Lung (tissue), 16 donors: ENCODE data around the gene KCTD18. TPM values are rescaled to one million over a fixed set of nuclear protein-coding genes. Genes with fewer than 3 reads are reported as not detected.
A peak's percentile ranks its signal among the peaks of the same experiment; 100 is the strongest.

ENCODE experiments used
- ATAC-seq: fragments of 200-7000 bp; cut with Tn5 transposase; one replicate; pipeline ENCODE4 v1.9.1; 2020; ENCODE audit warnings: moderate number of reproducible peaks; ENCODE audit not compliant: insufficient read depth, low FRiP score
- DNase-seq, 3 donors: peaks; one replicate each; pipeline ENCODE4 v3.0.0-alpha.2; 2013 to 2017
- H3K27ac ChIP-seq, 2 donors: one replicate each; pipeline ENCODE4 v1.5.1; 2013; ENCODE audit warnings: mild to moderate bottlenecking in 2 of 2, moderate library complexity in 2 of 2, control low read depth in 1 of 2, inconsistent platforms in 1 of 2, low read depth in 1 of 2, low read length in 1 of 2
- H3K27me3 ChIP-seq, 3 donors: one replicate each; pipeline ENCODE4 v1.5.1; 2013; ENCODE audit warnings: low read length in 2 of 3; ENCODE audit not compliant: control insufficient read depth in 3 of 3, insufficient read depth in 3 of 3
- H3K36me3 ChIP-seq, 4 donors: one replicate each; pipeline ENCODE4 v1.5.1; 2013; ENCODE audit warnings: low read length in 4 of 4, mild to moderate bottlenecking in 1 of 4, moderate library complexity in 1 of 4; ENCODE audit not compliant: control insufficient read depth in 4 of 4, insufficient read depth in 4 of 4
- H3K4me1 ChIP-seq, 5 donors: one replicate each; pipeline ENCODE4 v1.5.1; 2013; ENCODE audit warnings: low read length in 5 of 5, mild to moderate bottlenecking in 2 of 5, moderate library complexity in 1 of 5; ENCODE audit not compliant: control insufficient read depth in 5 of 5, insufficient read depth in 5 of 5
- H3K4me3 ChIP-seq: one replicate; pipeline ENCODE4 v1.5.1; 2013; ENCODE audit warnings: mild to moderate bottlenecking, control low read depth, moderate library complexity
- H3K9ac ChIP-seq, 2 donors: one replicate each; pipeline ENCODE4 v1.5.1; 2013; ENCODE audit warnings: low read length in 2 of 2, control low read depth in 1 of 2; ENCODE audit not compliant: insufficient read depth in 1 of 2
- H3K9me3 ChIP-seq, 4 donors: one replicate each; pipeline ENCODE4 v1.5.1; 2013; ENCODE audit warnings: low read length in 3 of 4, mild to moderate bottlenecking in 1 of 4, moderate library complexity in 1 of 4; ENCODE audit not compliant: control insufficient read depth in 4 of 4, insufficient read depth in 3 of 4
- CTCF ChIP-seq: IDR thresholded peaks from 2 replicates; pipeline ENCODE4 v1.5.1; 2012; ENCODE audit warnings: mild to moderate bottlenecking; ENCODE audit errors: control extremely low read depth, extremely low read depth
- WGBS, 2 donors: extraction: QIAGEN DNeasy Blood & Tissue Kit; methylation state at CpG; one replicate each; pipeline ENCODE4 v1.1.7; 2013; 5-methylcytosine and 5-hydroxymethylcytosine counted together
- long read RNA-seq, 5 donors: transcript quantifications; one replicate each; lab custom pipeline, GENCODE V29; 2026
- polyA plus RNA-seq, 2 donors: library from polyadenylated mRNA; stranded (reverse); fragments of 200-250 nt; gene quantifications; one replicate each; pipeline ENCODE4 v1.2.1, GENCODE V29; 2013
- total RNA-seq, 2 donors: library from RNA; depleted of rRNA in 1 of 2; stranded (reverse); fragments of >200 nt in 1 of 2; gene quantifications; one replicate each; pipeline ENCODE4 v1.2.1, GENCODE V29; 2014 to 2021
- donor health status: control.
- donor health status: control.
- donor health status: Bipolar disorder and iron deficiency.
- donor health status: healthy.
- donor health status: DM: yes; HTN: yes; CAD: no.

Gene KCTD18
- 10 to 100 TPM; 14.1 to 21.6 TPM for total RNA-seq
- polyA plus RNA-seq, result 10 to 100 TPM in 1 of 2 donors, 1 to 10 TPM in 1; 6.8 to 10.2 TPM
- long read RNA-seq, donor 1, partial matches to known transcripts, result 0 of 6 reads
- long read RNA-seq, donor 1, other reads (novel, unspliced or antisense), result 0 of 6 reads
- long read RNA-seq, donor 2, partial matches to known transcripts, result 0 of 2 reads
- long read RNA-seq, donor 2, other reads (novel, unspliced or antisense), result 0 of 2 reads
- long read RNA-seq, donor 3, partial matches to known transcripts, result 0 of 3 reads
- long read RNA-seq, donor 3, other reads (novel, unspliced or antisense), result 0 of 3 reads
- long read RNA-seq, donor 4, partial matches to known transcripts, result 0 of 1 reads
- long read RNA-seq, donor 4, other reads (novel, unspliced or antisense), result 0 of 1 reads
- long read RNA-seq, donor 5, partial matches to known transcripts, result 0 of 2 reads
- long read RNA-seq, donor 5, other reads (novel, unspliced or antisense), result 0 of 2 reads

- WGBS, 2 donors, result 0% methylated on average over 50 to 78 of the region's 78 CpGs
- TF ChIP-seq CTCF, result peak; percentile 83
- H3K4me3 ChIP-seq, result peak within 1 kb of the TSS; percentile 72
These were observed at the start of gene KCTD18 for GRCh38 chr2:200509612-200510433. Gene KCTD18 (minus strand): TSS chr2:200510068. CDS start chr2:200507016, 3,052 bp downstream.

GRCh38 chr2:200540793-200541192 lies 30.9 kb upstream of the KCTD18 start:
- ATAC-seq, result no peak
- H3K9ac ChIP-seq, result no peak overlapping the region
- no peaks in the 10 kb centered on the region for H3K4me1 ChIP-seq
- H3K4me3 ChIP-seq, result no peak overlapping the region
- no peak overlapping the region for H3K27ac ChIP-seq
- H3K27me3 ChIP-seq, result no peaks in the 10 kb centered on the region
- no peak for DNase-seq
- TF ChIP-seq CTCF, result no peak
- H3K36me3 ChIP-seq, result peaks cover 0 to 16% (median 4%) of the 10 kb centered on the region in 4 donors
- peaks cover 0 to 2% (median 0%) of the 10 kb centered on the region in 4 donors for H3K9me3 ChIP-seq

More at GRCh38 chr2:200509612-200510433, at the start of gene KCTD18:
- Histone ChIP-seq H3K27me3 (peaks cover 3 to 7% (median 6%) of the 10 kb centered on the region in 3 donors), H3K9ac (peak within 1 kb of the TSS; percentile 83 to 86), H3K9me3 (no peaks in the 10 kb centered on the region), H3K27ac (peak within 1 kb of the TSS; percentile 87 to 89), H3K36me3 (peaks cover 0 to 7% (median 3%) of the 10 kb centered on the region in 4 donors), H3K4me1 (peaks cover 0 to 16% (median 4%) of the 10 kb centered on the region in 5 donors)
- peak; percentile 96 for ATAC-seq
- DNase-seq, result peak; percentile 86 to 93 (median 92)

GRCh38 chr2:200538139-200538538 lies 28.3 kb upstream of the KCTD18 start:
- Histone ChIP-seq H3K4me1 (no peaks in the 10 kb centered on the region), H3K9ac (no peak overlapping the region), H3K9me3 (peaks cover 0 to 2% (median 0%) of the 10 kb centered on the region in 4 donors), H3K36me3 (peaks cover 0 to 13% (median 5%) of the 10 kb centered on the region in 4 donors), H3K27ac (no peak overlapping the region), H3K4me3 (no peak overlapping the region), H3K27me3 (no peaks in the 10 kb centered on the region)
- TF ChIP-seq CTCF, result no peak
- 89 to 90% methylated on average over 1 of the region's 1 CpG for WGBS, 2 donors
- DNase-seq, result no peak
- ATAC-seq, result no peak
